RWPE1 (cell line): Measurements from ENCODE around the gene GABRG3.

Experiments used
- CTCF ChIA-PET: fragments of 350-600 bp; sonication (Branson Sonifier 250); formaldehyde crosslinking; extraction: SDS; loops from one replicate; lab custom pipeline; 2021; lab: Yijun Ruan, JAX
- POLR2A ChIA-PET: fragments of 400-600 bp; formaldehyde crosslinking; extraction: SDS; loops from one replicate; lab custom pipeline; 2020; ENCODE audit warnings: antibody characterized with exemption; ENCODE audit not compliant: low non-redundant PET; lab: Yijun Ruan, JAX
- DNase-seq: peaks from one replicate; pipeline ENCODE4 v3.0.0; 2012; ENCODE audit warnings: low spot score
- H3K27ac ChIP-seq: fragments of 450-650 bp; 2 replicates; pipeline ENCODE4 v1.5.1; 2017
- TF ChIP-seq, protein P1 (sequence below): fragments of 450-650 bp; conservative IDR thresholded peaks from 2 replicates; pipeline ENCODE4 v1.5.1; 2017; ENCODE audit warnings: low read depth, mild to moderate bottlenecking

Gene GABRG3

DNA sequence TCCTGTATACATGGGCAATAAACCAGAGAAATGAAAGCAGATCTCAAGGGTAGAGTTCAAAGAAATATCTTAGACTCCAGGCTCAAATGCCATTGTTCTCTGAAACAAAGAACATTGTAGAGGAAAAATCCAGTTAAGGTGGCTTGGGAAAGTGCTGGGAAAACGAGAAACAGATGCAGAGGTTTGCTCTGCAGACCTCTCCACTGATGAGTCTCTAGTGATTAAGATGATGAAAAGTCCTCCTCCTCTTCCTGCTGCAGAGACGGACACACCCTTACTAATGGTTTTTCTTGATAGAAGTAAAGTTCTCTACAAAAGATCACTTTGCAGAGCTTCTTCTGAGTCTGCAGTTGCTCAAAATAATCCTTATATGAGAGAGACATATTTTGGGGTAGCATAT is 264.7 kb downstream of the GABRG3 start:
- CTCF ChIA-PET, result no interaction called here
- no peak overlapping the region for H3K27ac ChIP-seq
- no peak for DNase-seq
- POLR2A ChIA-PET, result no interaction called here
- TF ChIP-seq, protein P1, sequence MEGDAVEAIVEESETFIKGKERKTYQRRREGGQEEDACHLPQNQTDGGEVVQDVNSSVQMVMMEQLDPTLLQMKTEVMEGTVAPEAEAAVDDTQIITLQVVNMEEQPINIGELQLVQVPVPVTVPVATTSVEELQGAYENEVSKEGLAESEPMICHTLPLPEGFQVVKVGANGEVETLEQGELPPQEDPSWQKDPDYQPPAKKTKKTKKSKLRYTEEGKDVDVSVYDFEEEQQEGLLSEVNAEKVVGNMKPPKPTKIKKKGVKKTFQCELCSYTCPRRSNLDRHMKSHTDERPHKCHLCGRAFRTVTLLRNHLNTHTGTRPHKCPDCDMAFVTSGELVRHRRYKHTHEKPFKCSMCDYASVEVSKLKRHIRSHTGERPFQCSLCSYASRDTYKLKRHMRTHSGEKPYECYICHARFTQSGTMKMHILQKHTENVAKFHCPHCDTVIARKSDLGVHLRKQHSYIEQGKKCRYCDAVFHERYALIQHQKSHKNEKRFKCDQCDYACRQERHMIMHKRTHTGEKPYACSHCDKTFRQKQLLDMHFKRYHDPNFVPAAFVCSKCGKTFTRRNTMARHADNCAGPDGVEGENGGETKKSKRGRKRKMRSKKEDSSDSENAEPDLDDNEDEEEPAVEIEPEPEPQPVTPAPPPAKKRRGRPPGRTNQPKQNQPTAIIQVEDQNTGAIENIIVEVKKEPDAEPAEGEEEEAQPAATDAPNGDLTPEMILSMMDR, result no peak

DNA sequence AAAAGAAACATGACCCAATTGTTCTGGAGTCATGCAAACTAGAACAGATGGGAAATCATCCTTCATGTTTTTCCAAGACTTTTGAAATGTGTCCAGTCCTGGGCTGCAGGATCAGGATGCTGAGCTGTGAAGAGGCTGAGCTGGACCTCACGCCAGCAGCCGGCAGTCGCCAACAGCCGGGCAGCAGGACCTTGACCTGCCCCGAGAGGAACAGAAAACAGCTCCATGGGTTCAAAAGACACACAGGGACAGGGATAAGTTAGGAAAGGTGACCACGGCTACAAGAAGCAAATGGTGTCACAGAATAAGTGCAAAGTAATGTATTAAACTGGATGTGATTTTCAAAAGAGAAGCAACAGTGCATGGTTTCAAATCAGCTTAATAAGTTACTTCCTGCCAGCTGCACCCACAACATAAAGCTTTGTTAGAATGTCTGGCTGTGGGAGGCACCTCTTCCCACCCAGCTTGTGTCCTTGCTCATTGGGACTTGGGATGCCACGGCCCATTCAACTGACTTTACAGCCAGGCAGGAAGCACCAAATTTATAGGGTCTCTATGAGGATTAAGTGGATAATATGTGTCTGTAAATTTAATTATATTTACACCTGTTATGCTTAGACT is 266.4 kb downstream of the GABRG3 start:
- POLR2A ChIA-PET, result no interaction called here
- no peak overlapping the region for H3K27ac ChIP-seq
- CTCF ChIA-PET, result no interaction called here
- TF ChIP-seq, protein P1, result no peak
- no peak for DNase-seq

DNA sequence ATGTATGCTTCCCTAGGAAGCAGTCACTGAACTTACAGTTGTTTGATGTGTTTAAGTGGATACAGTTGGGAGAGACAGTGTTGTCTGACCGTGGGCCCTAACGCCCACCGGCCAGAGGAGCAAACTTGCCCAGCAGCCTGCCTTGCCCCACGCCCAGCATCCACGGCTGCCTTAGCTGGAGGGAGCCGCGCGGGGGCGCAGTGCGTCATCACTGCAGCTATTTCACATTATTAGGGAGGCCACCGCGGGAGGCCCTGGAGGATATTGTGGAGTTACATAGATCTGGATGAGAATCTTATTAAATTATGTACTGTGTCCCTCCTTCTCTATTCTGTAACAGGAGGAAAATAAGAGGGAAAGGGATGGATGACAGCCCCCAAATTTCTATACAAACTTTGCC is 267.2 kb downstream of the GABRG3 start:
- no peak for DNase-seq
- TF ChIP-seq, protein P1, result no peak
- H3K27ac ChIP-seq, result no peak overlapping the region
- ChIA-PET CTCF (no interaction called here), POLR2A (no interaction called here)

DNA sequence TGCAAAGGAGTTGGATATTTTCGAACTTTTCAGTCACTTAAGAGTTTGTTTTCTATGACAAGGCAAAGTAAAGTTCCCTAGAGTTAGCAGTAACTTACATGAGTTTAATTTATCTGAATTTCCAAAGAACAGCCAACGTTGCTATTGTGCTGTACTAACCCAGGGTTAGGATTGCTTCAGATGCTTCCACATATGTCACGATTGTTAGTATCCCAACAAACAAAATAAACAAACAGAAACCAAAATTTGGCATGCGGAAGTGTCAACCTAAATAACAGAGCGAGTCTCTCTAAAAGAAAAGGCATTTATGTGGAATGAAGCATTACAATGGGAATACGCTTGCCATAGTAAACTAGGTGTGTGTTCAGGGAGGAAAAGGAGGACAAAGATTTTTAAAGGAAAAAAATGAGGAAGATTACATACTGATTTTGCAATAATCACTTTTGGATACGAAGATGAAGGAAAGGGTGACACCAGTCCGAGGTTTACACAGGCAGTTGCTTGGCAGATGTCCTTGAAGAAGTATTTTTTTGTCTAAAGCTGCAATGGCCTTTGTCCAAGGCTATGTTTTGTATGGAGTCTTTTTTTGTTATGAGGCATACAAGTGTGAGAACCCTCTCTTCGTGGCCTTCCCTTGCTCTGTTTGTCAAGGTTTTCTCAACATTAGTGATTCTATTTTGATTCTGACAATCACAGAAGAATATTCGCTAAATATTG is 267.9 kb downstream of the GABRG3 start:
- no peak for DNase-seq
- POLR2A ChIA-PET, result no interaction called here
- TF ChIP-seq, protein P1, result no peak
- CTCF ChIA-PET, result interaction anchor here (0.5 kb wide), 1 partner anchor 133 kb away, joined by 3 read pairs; no protein-coding TSS in a partner anchor
- H3K27ac ChIP-seq, result no peak overlapping the region

DNA sequence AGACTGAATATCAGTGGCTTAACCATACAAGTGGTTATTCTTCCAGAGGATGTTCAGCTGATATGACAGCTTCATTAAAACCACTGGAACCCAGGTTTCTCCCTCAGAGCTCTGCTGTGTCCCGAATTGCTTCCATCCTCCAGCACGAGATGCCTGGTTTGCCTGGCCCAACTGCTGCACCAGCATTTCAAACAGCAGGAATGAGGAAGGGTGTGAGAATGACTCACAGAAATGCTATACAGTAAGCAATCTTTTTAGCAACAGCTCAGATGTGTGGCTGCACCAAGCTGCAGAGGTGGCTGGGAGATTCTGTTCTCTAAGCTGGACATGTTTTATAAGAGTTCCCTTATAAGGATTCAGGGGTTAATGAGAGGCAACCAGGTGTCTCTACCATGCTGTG is 271.0 kb downstream of the GABRG3 start:
- POLR2A ChIA-PET, result no interaction called here
- H3K27ac ChIP-seq, result no peak overlapping the region
- CTCF ChIA-PET, result no interaction called here
- TF ChIP-seq, protein P1, result no peak
- no peak for DNase-seq

DNA sequence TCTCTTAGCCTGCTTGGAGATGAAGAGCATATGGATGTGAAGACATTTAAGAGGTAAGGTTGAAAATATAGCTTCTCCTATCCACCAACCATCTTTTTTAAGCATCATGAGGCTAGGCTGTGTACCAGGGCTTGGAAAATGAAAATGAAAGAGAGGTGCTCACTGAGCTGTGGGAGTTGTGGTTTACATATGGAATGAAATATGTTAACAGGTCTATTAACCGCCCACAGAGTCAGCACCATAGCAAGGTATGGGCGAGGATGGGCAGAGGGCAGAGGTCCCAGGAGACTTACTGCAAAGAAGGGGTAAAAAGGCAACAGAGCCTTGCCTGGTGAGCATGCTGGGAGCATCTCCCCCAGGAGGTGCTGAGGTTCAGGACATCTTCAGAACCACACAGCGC is 273.1 kb downstream of the GABRG3 start:
- POLR2A ChIA-PET, result no interaction called here
- CTCF ChIA-PET, result no interaction called here
- no peak overlapping the region for H3K27ac ChIP-seq
- TF ChIP-seq, protein P1, result no peak
- no peak for DNase-seq
